Measurements from ENCODE around the gene IL9.

GRCh38 chr5:135869276-135869675 is 26.4 kb downstream of the IL9 start:
- TF ChIP-seq CTCF (IDR thresholded peaks at IDR 0.05) = no peak
- no peak for TF ChIP-seq POLR2A (IDR thresholded peaks at IDR 0.05)
